NT2/D1 (cell line): ENCODE data around the gene PTPN6.

Source experiments
- DNase-seq: peaks from one replicate; pipeline ENCODE4 v3.0.0-alpha.2; 2011; ENCODE audit warnings: low read depth, low spot score
- H3K27me3 ChIP-seq: 2 replicates; pipeline ENCODE4 v1.6.0; 2011; ENCODE audit warnings: mild to moderate bottlenecking; ENCODE audit not compliant: insufficient read length, insufficient read depth
- H3K36me3 ChIP-seq: 2 replicates; pipeline ENCODE4 v1.6.1; 2011; ENCODE audit warnings: mild to moderate bottlenecking, low read length, mixed read lengths; ENCODE audit not compliant: insufficient read depth, insufficient read length
- H3K4me1 ChIP-seq: 2 replicates; pipeline ENCODE4 v1.5.1; 2011; ENCODE audit not compliant: insufficient read depth, insufficient read length
- H3K4me3 ChIP-seq: 2 replicates; pipeline ENCODE4 v1.5.1; 2011; ENCODE audit warnings: low read depth; ENCODE audit not compliant: insufficient read length
- H3K9ac ChIP-seq: 2 replicates; pipeline ENCODE4 v1.6.0; 2011; ENCODE audit warnings: low read depth; ENCODE audit not compliant: insufficient read length
- H3K9me3 ChIP-seq: 2 replicates; pipeline ENCODE4 v1.5.1; 2011; ENCODE audit warnings: mild to moderate bottlenecking, low read length; ENCODE audit not compliant: insufficient read depth
- SUZ12 ChIP-seq: IDR thresholded peaks from 2 replicates; pipeline ENCODE4 v1.6.1; 2011; ENCODE audit not compliant: insufficient read length, insufficient read depth; ENCODE audit errors: extremely low read depth
- YY1 ChIP-seq: IDR thresholded peaks from 2 replicates; pipeline ENCODE4 v1.6.1; 2011; ENCODE audit not compliant: insufficient read length, insufficient read depth
- ZNF274 ChIP-seq: IDR thresholded peaks from 2 replicates; pipeline ENCODE4 v1.6.1; 2011; ENCODE audit warnings: mild to moderate bottlenecking, low read depth, low read length

Gene PTPN6

DNA sequence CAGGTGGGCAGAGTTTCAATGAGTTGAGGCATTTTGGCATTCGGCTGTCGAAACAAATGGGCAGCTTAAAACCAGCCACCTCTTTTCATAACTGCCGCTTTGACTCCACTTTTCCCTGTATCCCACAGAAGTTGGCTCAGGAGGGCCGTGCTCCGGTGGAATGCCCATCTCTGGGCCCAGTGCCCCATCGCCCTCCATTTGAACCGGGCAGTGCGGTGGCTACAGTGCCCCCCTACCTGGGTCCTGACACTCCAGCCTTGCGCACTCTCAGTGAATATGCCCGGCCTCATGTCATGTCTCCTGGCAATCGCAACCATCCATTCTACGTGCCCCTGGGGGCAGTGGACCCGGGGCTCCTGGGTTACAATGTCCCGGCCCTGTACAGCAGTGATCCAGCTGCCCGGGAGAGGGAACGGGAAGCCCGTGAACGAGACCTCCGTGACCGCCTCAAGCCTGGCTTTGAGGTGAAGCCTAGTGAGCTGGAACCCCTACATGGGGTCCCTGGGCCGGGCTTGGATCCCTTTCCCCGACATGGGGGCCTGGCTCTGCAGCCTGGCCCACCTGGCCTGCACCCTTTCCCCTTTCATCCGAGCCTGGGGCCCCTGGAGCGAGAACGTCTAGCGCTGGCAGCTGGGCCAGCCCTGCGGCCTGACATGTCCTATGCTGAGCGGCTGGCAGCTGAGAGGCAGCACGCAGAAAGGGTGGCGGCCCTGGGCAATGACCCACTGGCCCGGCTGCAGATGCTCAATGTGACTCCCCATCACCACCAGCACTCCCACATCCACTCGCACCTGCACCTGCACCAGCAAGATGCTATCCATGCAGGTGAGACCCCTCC, 12.6 kb upstream of the PTPN6 start:
- Histone ChIP-seq H3K36me3 (peaks cover 84% of the 10 kb centered on the region), H3K4me1 (peaks cover 25% of the 10 kb centered on the region)
- TF ChIP-seq SUZ12 (no peak), ZNF274 (no peak), YY1 (no peak)

DNA sequence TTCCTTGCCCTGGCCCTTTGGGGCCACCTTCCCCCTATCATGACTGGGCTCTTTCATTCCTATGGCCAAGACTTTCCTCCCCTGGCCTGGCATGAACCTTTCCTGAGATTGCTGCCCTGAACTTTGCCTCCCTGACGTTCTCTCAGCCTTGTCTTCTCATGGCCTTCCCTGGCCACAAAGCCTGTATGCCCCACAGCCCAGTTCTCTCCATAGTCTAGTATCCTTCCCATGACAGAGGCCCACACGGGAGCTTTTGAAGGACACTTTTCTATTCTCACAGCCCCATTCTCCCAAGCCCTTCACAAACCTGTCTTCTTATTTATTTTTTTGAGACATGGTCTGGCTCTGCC, 12.0 kb upstream of the PTPN6 start:
- H3K9me3 ChIP-seq = no peaks in the 10 kb centered on the region
- no peaks in the 10 kb centered on the region for H3K27me3 ChIP-seq
- peaks cover 78% of the 10 kb centered on the region for H3K36me3 ChIP-seq
- TF ChIP-seq ZNF274 = no peak
- no peak for TF ChIP-seq YY1
- no peak for TF ChIP-seq SUZ12
- no peak for DNase-seq
- no peak overlapping the region for H3K4me3 ChIP-seq
- H3K4me1 ChIP-seq = peaks cover 25% of the 10 kb centered on the region
- peak overlapping the region; percentile 99 for H3K9ac ChIP-seq

More for the DNA sequence above, 12.6 kb upstream of the PTPN6 start:
- Histone ChIP-seq H3K9me3 (no peaks in the 10 kb centered on the region), H3K9ac (peak overlapping the region; percentile 99), H3K4me3 (peak overlapping the region; percentile 73), H3K27me3 (no peaks in the 10 kb centered on the region)
- no peak for DNase-seq

DNA sequence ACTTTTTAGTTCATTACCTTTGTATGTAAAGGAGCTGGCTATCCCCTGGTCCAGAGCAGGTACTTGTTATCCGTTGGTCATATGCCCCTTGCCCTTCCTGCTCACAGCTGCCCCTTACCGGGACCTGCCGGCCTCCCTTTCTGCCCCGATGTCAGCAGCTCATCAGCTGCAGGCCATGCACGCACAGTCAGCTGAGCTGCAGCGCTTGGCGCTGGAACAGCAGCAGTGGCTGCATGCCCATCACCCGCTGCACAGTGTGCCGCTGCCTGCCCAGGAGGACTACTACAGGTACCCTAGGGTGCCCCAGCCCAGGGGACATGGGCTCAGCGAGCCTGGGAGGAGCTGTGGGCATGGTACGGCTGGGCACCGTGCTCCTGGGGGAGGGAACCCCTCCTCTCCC, 9.9 kb upstream of the PTPN6 start:
- peaks cover 66% of the 10 kb centered on the region for H3K36me3 ChIP-seq
- no peak for TF ChIP-seq SUZ12
- no peak for TF ChIP-seq YY1
- no peak for TF ChIP-seq ZNF274
- no peaks in the 10 kb centered on the region for H3K27me3 ChIP-seq
- H3K9me3 ChIP-seq = no peaks in the 10 kb centered on the region
- DNase-seq = no peak
- peaks cover 33% of the 10 kb centered on the region for H3K4me1 ChIP-seq
- no peak overlapping the region for H3K4me3 ChIP-seq
- H3K9ac ChIP-seq = peak overlapping the region; percentile 12

DNA sequence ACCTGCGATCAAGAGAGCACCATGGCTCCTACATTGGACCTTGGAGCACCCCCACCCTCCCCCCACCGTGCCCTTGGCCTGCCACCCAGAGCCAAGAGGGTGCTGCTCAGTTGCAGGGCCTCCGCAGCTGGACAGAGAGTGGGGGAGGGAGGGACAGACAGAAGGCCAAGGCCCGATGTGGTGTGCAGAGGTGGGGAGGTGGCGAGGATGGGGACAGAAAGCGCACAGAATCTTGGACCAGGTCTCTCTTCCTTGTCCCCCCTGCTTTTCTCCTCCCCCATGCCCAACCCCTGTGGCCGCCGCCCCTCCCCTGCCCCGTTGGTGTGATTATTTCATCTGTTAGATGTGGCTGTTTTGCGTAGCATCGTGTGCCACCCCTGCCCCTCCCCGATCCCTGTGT, 9.4 kb upstream of the PTPN6 start:
- peaks cover 61% of the 10 kb centered on the region for H3K36me3 ChIP-seq
- H3K9ac ChIP-seq = peak overlapping the region; percentile 12
- H3K4me1 ChIP-seq = peaks cover 33% of the 10 kb centered on the region
- no peaks in the 10 kb centered on the region for H3K27me3 ChIP-seq
- no peak for TF ChIP-seq ZNF274
- TF ChIP-seq YY1 = no peak
- TF ChIP-seq SUZ12 = no peak
- H3K9me3 ChIP-seq = no peaks in the 10 kb centered on the region
- DNase-seq = no peak
- H3K4me3 ChIP-seq = no peak overlapping the region

DNA sequence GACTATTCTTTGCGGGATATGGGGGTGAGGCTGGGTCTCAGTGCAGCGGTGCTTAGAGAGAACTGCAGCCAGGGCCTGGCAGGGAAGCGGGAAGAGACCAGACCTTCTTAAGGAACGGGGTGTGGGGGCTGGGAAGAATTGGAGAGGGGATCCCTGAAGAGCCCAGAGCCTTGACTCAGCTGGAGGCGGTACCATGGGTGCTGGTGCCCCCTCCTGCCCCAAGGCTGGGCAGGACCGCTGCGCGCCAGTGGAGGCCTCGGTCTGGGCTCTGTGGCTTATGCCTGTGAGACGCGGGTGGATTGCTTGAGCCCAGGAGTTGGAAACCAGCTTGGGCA, 8.9 kb upstream of the PTPN6 start:
- TF ChIP-seq SUZ12 (no peak), ZNF274 (no peak), YY1 (no peak)
- Histone ChIP-seq H3K9me3 (no peaks in the 10 kb centered on the region), H3K36me3 (peaks cover 60% of the 10 kb centered on the region), H3K4me1 (peaks cover 33% of the 10 kb centered on the region), H3K4me3 (no peak overlapping the region), H3K9ac (peak overlapping the region; percentile 27), H3K27me3 (no peaks in the 10 kb centered on the region)
- DNase-seq = no peak

DNA sequence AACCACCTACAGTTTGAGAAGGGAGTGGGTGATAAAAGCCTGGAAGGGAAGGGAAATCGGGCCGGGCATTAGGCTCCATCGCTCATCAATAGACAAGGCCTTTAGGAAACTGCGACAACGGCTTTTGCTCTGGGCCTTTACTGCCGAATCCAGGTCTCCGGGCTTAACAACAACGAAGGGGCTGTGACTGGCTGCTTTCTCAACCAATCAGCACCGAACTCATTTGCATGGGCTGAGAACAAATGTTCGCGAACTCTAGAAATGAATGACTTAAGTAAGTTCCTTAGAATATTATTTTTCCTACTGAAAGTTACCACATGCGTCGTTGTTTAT, 7.8 kb upstream of the PTPN6 start:
- H3K9me3 ChIP-seq = no peaks in the 10 kb centered on the region
- peak overlapping the region; percentile 13 for H3K4me3 ChIP-seq
- peak overlapping the region; percentile 100 for H3K9ac ChIP-seq
- TF ChIP-seq YY1 (no peak), SUZ12 (no peak), ZNF274 (no peak)
- H3K36me3 ChIP-seq = peaks cover 63% of the 10 kb centered on the region
- H3K4me1 ChIP-seq = peaks cover 31% of the 10 kb centered on the region
- no peaks in the 10 kb centered on the region for H3K27me3 ChIP-seq
- DNase-seq = peak; percentile 99

DNA sequence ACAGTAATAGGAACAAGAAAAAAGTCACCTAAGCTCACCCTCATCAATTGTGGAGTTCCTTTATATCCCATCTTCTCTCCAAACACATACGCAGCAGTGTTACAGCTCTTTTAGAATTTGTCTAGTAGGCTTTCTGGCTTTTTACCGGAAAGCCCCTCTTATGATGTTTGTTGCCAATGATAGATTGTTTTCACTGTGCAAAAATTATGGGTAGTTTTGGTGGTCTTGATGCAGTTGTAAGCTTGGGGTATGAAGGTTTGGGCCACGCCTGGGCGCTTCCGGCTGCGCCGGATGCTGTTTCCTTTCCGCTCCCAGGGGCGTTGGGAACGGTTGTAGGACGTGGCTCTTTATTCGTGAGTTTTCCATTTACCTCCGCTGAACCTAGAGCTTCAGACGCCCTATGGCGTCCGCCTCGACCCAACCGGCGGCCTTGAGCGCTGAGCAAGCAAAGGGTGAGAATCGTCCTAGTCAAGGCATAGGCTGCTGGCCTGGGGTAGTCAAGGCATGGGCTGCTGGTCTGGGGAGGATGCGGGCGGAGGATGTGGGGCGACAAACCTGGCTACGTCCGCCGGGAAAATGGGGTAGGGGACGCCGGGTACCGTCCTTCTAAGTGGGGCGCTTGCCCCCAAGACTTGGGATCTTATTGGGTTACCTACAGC, 7.3 kb upstream of the PTPN6 start, which contains the start of the genes C12orf57 and RNU7-1:
Gene C12orf57, plus strand, starts transcription at position 301 of the 659 bp plus-strand sequence. Its CDS starts 100 bp downstream, at position 401.
Gene RNU7-1, plus strand, starts transcription at position 95 of the 659 bp plus-strand sequence.
- TF ChIP-seq ZNF274 (no peak), YY1 (peak; percentile 50), SUZ12 (no peak)
- Histone ChIP-seq H3K4me1 (peaks cover 26% of the 10 kb centered on the region), H3K36me3 (peaks cover 58% of the 10 kb centered on the region), H3K4me3 (peak within 1 kb of the TSS; percentile 97), H3K9me3 (no peaks in the 10 kb centered on the region), H3K27me3 (no peaks in the 10 kb centered on the region), H3K9ac (peak within 1 kb of the TSS; percentile 100)
- peak; percentile 99 for DNase-seq
